ENCODE measurements around the gene NACC1. TPM values are rescaled to one million over a fixed set of nuclear protein-coding genes. Genes with fewer than 3 reads are reported as not detected.
A peak's percentile ranks its signal among the peaks of the same experiment; 100 is the strongest.

The NACC1 gene
- total RNA-seq, 3 donors from 2014 or later = 8.5 to 20.5 (median 19.7) TPM

GRCh38 chr19:13155472-13156359 lies 37.7 kb downstream of the NACC1 start:
- H3K4me1 ChIP-seq = peaks cover 0 to 9% of the 10 kb centered on the region in 2 donors
- TF ChIP-seq POLR2A (IDR thresholded peaks at IDR 0.05) = no peak
- TF ChIP-seq CTCF (IDR thresholded peaks at IDR 0.05) = no peak
- peak in 2 of 3 donors; percentile 8 to 77 for TF ChIP-seq POLR2AphosphoS5 (IDR thresholded peaks at IDR 0.05)
- peak overlapping the region; percentile 72 to 84 (median 77) for H3K4me3 ChIP-seq
- H3K9me3 ChIP-seq = no peaks in the 10 kb centered on the region
- H3K27me3 ChIP-seq = no peaks in the 10 kb centered on the region
- H3K27ac ChIP-seq = peak overlapping the region; percentile 99 to 100
- intact Hi-C loops (cut with DNase I; ENCODE audit: low total_unique reads) = no loop called here
- DNase-seq (ENCODE audit: low spot score in 2 of 2) = peak; percentile 75 to 82
- no peaks in the 10 kb centered on the region for H3K36me3 ChIP-seq

DNA sequence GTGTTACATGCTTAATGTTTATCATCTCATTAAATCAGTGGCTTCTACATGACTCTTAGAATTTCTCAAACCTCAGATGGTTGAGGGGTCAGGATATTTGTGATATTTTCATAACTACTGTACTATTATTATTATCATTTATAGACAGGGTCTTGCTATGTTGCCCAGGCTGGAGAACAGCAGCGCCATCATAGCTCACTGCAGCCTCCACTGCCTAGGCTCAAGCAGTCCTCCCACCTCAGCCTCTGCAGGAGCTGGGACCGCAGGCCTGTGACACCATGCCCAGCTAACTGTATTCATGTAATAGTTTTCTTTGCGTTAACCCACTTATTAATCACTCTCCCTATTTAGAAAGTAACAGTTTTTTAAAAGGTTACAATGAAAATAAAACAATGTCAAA lies 41.6 kb downstream of the NACC1 start:
- no peaks in the 10 kb centered on the region for H3K9me3 ChIP-seq
- peaks cover 13 to 24% of the 10 kb centered on the region in 2 donors for H3K4me1 ChIP-seq
- TF ChIP-seq POLR2A (IDR thresholded peaks at IDR 0.05) (no peak), POLR2AphosphoS5 (IDR thresholded peaks at IDR 0.05) (no peak), CTCF (IDR thresholded peaks at IDR 0.05) (no peak)
- peak overlapping the region in 1 of 2 donors; percentile 99 for H3K27ac ChIP-seq
- H3K36me3 ChIP-seq = no peaks in the 10 kb centered on the region
- intact Hi-C loops (cut with DNase I; ENCODE audit: low total_unique reads) = no loop called here
- no peak overlapping the region for H3K4me3 ChIP-seq
- no peak for DNase-seq (ENCODE audit: low spot score in 2 of 2)
- H3K27me3 ChIP-seq = no peaks in the 10 kb centered on the region

GRCh38 chr19:13160557-13160956 lies 42.5 kb downstream of the NACC1 start:
- H3K4me1 ChIP-seq = peaks cover 10 to 28% of the 10 kb centered on the region in 2 donors
- no peaks in the 10 kb centered on the region for H3K9me3 ChIP-seq
- DNase-seq (ENCODE audit: low spot score in 2 of 2) = no peak
- TF ChIP-seq POLR2AphosphoS5 (IDR thresholded peaks at IDR 0.05) = no peak
- no peak for TF ChIP-seq POLR2A (IDR thresholded peaks at IDR 0.05)
- TF ChIP-seq CTCF (IDR thresholded peaks at IDR 0.05) = no peak
- intact Hi-C loops (cut with DNase I; ENCODE audit: low total_unique reads) = no loop called here
- no peaks in the 10 kb centered on the region for H3K36me3 ChIP-seq
- peak overlapping the region in 1 of 2 donors; percentile 99 for H3K27ac ChIP-seq
- H3K4me3 ChIP-seq = no peak overlapping the region
- H3K27me3 ChIP-seq = no peaks in the 10 kb centered on the region

DNA sequence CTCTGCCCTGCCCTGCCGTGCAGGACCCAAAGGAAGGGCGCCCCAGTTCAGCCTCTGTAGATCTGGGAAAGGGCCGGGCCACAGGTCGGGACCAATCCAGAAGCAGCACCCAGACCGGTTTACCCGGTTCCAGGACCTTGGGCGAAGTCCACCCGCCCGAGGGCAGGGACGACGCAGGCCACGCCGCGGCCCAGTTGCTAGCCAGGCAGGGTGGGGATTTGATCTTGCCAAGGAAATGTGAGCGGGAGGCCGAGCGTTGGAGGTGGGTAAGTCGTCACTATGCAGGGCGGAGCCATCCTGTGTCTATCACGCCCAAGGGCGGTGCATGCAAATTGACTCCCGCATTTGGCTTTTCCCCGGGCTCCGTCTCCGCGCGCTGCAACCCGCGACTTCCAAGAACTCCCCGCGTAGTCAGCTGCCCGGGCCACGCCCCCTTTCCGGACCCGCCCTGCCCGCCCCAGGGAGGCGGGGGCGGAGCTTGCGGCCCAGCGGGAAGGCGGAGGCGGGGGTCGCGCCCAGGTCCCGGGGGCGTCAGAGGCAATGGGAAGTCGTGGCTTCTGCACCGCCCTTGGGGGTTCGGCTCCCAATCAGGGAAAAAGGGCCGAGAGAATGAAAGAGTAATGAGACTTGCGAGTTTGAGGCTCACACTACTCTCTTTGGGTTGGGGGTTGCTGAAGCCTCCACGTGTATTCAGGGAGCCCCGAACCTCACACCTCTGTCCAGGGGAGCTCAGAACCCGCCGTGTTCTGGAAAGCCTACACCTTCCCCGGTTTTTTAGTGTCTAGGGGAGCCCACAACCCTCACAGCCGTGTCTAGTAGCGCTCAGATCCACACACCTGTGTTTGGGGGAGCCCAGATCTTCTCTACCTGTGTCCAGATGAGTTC lies 44.9 kb downstream of the NACC1 start:
- H3K27me3 ChIP-seq = no peaks in the 10 kb centered on the region
- DNase-seq (ENCODE audit: low spot score in 2 of 2) = peak; percentile 99
- TF ChIP-seq CTCF (IDR thresholded peaks at IDR 0.05) = no peak
- peak; percentile 89 to 92 (median 89) for TF ChIP-seq POLR2AphosphoS5 (IDR thresholded peaks at IDR 0.05)
- intact Hi-C loops (cut with DNase I; ENCODE audit: low total_unique reads) = no loop called here
- no peaks in the 10 kb centered on the region for H3K9me3 ChIP-seq
- H3K4me1 ChIP-seq = peaks cover 7 to 33% of the 10 kb centered on the region in 2 donors
- H3K27ac ChIP-seq = peak overlapping the region; percentile 95 to 99
- H3K4me3 ChIP-seq = peak overlapping the region; percentile 38 to 66 (median 52)
- no peaks in the 10 kb centered on the region for H3K36me3 ChIP-seq

Data from breast epithelium (tissue), 4 donors.